Loucy (cell line): ENCODE data around the gene PLVAP.

Source experiments
- H2AFZ ChIP-seq: fragments of 200-600 bp; sonication (generic); 2 replicates; pipeline ENCODE4 v1.6.0; 2016; ENCODE audit warnings: antibody characterized with exemption, mild to moderate bottlenecking, low read length, moderate library complexity
- H3F3A ChIP-seq: fragments of 200-600 bp; 2 replicates; pipeline ENCODE4 v1.6.0; 2016; ENCODE audit warnings: antibody characterized with exemption, low read depth, mild to moderate bottlenecking
- H3K27me3 ChIP-seq: fragments of 200-600 bp; sonication (generic); 2 replicates; pipeline ENCODE4 v1.6.1; 2014; ENCODE audit warnings: low read length, mild to moderate bottlenecking; ENCODE audit not compliant: insufficient read depth, poor library complexity, severe bottlenecking
- H3K36me3 ChIP-seq: fragments of 200-600 bp; sonication (generic); 2 replicates; pipeline ENCODE4 v1.6.1; 2016; ENCODE audit warnings: low read length; ENCODE audit not compliant: insufficient read depth
- H3K4me1 ChIP-seq: fragments of 200-600 bp; sonication (generic); 2 replicates; pipeline ENCODE4 v1.5.1; 2014; ENCODE audit warnings: low read length, mild to moderate bottlenecking; ENCODE audit not compliant: insufficient read depth, poor library complexity, severe bottlenecking
- H3K4me2 ChIP-seq: fragments of 200-600 bp; sonication (generic); 2 replicates; pipeline ENCODE4 v1.6.0; 2014; ENCODE audit warnings: antibody characterized with exemption, low read length, low read depth, mild to moderate bottlenecking; ENCODE audit not compliant: poor library complexity, severe bottlenecking
- H3K4me3 ChIP-seq: fragments of 200-600 bp; sonication (generic); 2 replicates; pipeline ENCODE4 v1.5.1; 2014; ENCODE audit warnings: low read length, mild to moderate bottlenecking, mixed read lengths; ENCODE audit not compliant: poor library complexity, severe bottlenecking
- H3K79me2 ChIP-seq: fragments of 200-600 bp; sonication (generic); 2 replicates; pipeline ENCODE4 v1.6.1; 2014; ENCODE audit warnings: low read length; ENCODE audit not compliant: insufficient read depth
- H3K9ac ChIP-seq: fragments of 200-600 bp; sonication (generic); 2 replicates; pipeline ENCODE4 v1.6.0; 2014; ENCODE audit warnings: mild to moderate bottlenecking, low read depth, low read length, moderate library complexity; ENCODE audit not compliant: poor library complexity, severe bottlenecking
- H3K9me2 ChIP-seq: fragments of 200-600 bp; sonication (generic); replicated peaks from 2 replicates; pipeline ENCODE4 v1.6.1; 2016; ENCODE audit warnings: low read depth, low read length, mixed read lengths
- H3K9me3 ChIP-seq: fragments of 200-600 bp; sonication (generic); 2 replicates; pipeline ENCODE4 v1.6.1; 2014; ENCODE audit warnings: mild to moderate bottlenecking, antibody characterized with exemption, low read length, low read depth; ENCODE audit not compliant: insufficient read depth
- H4K20me1 ChIP-seq: fragments of 200-600 bp; sonication (generic); 2 replicates; pipeline ENCODE4 v1.6.0; 2014; ENCODE audit warnings: antibody characterized with exemption, low read length, mild to moderate bottlenecking; ENCODE audit not compliant: insufficient read depth, poor library complexity, severe bottlenecking
- EZH2phosphoT487 ChIP-seq: fragments of 200-600 bp; IDR thresholded peaks from 2 replicates; pipeline ENCODE4 v1.6.1; 2018; ENCODE audit warnings: antibody characterized with exemption, mild to moderate bottlenecking, moderate library complexity, borderline replicate concordance
- TF ChIP-seq, protein P1 (sequence below): fragments of 200-600 bp; sonication (generic); conservative IDR thresholded peaks from 2 replicates; pipeline ENCODE4 v1.5.1; 2014; ENCODE audit warnings: mild to moderate bottlenecking, antibody characterized with exemption, low read length

Gene PLVAP

DNA sequence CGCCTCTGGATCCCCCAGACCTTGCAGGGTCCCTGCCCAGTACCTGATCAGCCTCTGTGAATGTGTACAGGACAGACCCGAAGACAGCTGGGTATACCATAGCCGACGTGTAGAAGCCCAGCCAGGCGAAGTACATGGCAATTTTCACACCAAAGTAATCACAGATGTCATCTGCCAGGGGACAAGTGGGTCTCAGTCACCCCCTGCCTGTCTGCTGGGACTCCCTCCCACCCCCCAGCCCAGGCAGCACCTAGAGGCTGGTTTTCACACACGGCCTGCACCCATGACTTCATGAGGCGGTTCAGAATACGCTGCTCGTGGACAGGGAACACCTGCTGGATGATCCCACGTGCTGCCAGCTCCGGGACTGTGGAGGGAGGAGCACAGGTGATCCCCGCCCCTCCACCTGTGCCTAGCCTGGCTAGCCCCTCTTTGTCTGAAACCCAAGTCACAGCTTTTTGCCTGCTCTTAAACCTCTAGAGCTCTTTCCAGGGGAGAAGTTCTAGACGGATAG, 46.0 kb downstream of the PLVAP start:
- H3K4me1 ChIP-seq: peaks cover 18% of the 10 kb centered on the region
- no peak for TF ChIP-seq EZH2phosphoT487
- TF ChIP-seq, protein P1, sequence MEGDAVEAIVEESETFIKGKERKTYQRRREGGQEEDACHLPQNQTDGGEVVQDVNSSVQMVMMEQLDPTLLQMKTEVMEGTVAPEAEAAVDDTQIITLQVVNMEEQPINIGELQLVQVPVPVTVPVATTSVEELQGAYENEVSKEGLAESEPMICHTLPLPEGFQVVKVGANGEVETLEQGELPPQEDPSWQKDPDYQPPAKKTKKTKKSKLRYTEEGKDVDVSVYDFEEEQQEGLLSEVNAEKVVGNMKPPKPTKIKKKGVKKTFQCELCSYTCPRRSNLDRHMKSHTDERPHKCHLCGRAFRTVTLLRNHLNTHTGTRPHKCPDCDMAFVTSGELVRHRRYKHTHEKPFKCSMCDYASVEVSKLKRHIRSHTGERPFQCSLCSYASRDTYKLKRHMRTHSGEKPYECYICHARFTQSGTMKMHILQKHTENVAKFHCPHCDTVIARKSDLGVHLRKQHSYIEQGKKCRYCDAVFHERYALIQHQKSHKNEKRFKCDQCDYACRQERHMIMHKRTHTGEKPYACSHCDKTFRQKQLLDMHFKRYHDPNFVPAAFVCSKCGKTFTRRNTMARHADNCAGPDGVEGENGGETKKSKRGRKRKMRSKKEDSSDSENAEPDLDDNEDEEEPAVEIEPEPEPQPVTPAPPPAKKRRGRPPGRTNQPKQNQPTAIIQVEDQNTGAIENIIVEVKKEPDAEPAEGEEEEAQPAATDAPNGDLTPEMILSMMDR: no peak

GRCh38 chr19:17330262-17331044, 46.7 kb downstream of the PLVAP start:
- Histone ChIP-seq H2AFZ (no peak overlapping the region), H3K4me1 (peaks cover 15% of the 10 kb centered on the region), H3K4me3 (no peak overlapping the region), H3K79me2 (peaks cover 4% of the 10 kb centered on the region; the same call in 1 of the 2 replicates), H3K9me3 (no peaks in the 10 kb centered on the region), H3K9ac (no peak overlapping the region), H3F3A (no peaks in the 10 kb centered on the region), H3K27me3 (no peaks in the 10 kb centered on the region), H4K20me1 (no peaks in the 10 kb centered on the region), H3K36me3 (no peaks in the 10 kb centered on the region), H3K4me2 (no peak overlapping the region), H3K9me2 (no peaks in the 10 kb centered on the region)
- TF ChIP-seq EZH2phosphoT487: no peak
- TF ChIP-seq, protein P1: no peak

More for the DNA sequence above, 46.0 kb downstream of the PLVAP start:
- Histone ChIP-seq H3K79me2 (peaks cover 4% of the 10 kb centered on the region; the same call in 1 of the 2 replicates), H3K4me3 (no peak overlapping the region), H3K9me3 (no peaks in the 10 kb centered on the region), H3K27me3 (no peaks in the 10 kb centered on the region), H3K9me2 (no peaks in the 10 kb centered on the region), H3K36me3 (no peaks in the 10 kb centered on the region), H3K9ac (no peak overlapping the region), H3F3A (no peaks in the 10 kb centered on the region), H3K4me2 (no peak overlapping the region), H4K20me1 (no peaks in the 10 kb centered on the region), H2AFZ (no peak overlapping the region)

DNA sequence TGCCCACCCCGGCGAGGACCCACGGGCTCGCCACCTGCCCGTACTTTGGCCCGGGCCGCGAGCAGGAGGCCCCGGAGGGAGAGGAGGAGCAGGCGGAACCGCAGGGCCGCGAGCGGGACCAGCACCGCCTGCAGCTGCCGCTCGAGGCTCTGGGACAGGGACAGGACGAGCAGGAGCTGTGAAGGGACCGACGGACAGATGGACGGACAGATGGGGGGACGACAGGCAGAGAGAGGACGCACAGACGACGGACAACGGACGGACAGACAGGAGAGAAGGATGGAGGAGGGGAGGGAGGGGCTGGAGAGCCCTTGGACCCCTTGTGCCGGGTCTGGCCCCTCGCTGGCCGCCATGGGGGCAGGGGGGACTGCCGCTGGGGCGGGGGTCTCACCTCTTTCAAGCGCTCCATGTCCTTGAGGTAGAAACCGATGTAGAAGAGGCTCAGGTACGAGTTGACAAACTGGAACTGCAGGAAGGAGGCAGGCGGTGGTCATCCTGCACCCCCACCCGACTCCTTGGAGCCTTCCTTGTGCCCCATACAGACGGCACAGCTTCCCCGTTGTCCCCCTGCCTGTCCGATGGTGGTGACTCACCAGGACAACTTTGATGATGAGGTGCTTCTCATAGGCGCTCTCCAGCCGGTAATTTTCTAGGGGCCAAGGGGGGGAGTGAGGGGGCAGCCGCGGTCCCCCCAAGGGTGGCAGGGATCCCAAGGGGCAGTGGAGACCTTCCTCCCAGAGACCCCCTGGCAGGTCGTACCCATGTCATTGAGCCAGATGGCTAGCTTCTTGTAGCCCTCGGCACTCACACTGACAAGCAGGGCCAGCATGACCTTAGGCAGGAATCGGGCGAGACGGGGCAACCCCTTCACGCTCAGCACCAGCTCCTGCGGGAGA, 47.5 kb downstream of the PLVAP start:
- no peak overlapping the region for H3K9ac ChIP-seq
- H3K27me3 ChIP-seq: no peaks in the 10 kb centered on the region
- no peaks in the 10 kb centered on the region for H3K9me2 ChIP-seq
- no peak overlapping the region for H3K4me3 ChIP-seq
- H2AFZ ChIP-seq: no peak overlapping the region
- no peaks in the 10 kb centered on the region for H3F3A ChIP-seq
- no peaks in the 10 kb centered on the region for H4K20me1 ChIP-seq
- TF ChIP-seq, protein P1: no peak
- TF ChIP-seq EZH2phosphoT487: no peak
- H3K79me2 ChIP-seq: peaks cover 4% of the 10 kb centered on the region; the same call in 1 of the 2 replicates
- peaks cover 9% of the 10 kb centered on the region for H3K4me1 ChIP-seq
- H3K9me3 ChIP-seq: no peaks in the 10 kb centered on the region
- H3K36me3 ChIP-seq: no peaks in the 10 kb centered on the region
- no peak overlapping the region for H3K4me2 ChIP-seq
